NCI-H128 (cell line): Measurements from ENCODE around the gene JAK3.
"Not testable (repeated sequence)": the region's sequence is repeated elsewhere in the genome, so short reads cannot be mapped to it uniquely, and the experiment has no call there.

ENCODE experiments used
- DNase-seq: peaks from one replicate; lab custom pipeline; 2025; ENCODE audit not compliant: unreplicated experiment; lab: John Stamatoyannopoulos, UW

Gene JAK3

DNA sequence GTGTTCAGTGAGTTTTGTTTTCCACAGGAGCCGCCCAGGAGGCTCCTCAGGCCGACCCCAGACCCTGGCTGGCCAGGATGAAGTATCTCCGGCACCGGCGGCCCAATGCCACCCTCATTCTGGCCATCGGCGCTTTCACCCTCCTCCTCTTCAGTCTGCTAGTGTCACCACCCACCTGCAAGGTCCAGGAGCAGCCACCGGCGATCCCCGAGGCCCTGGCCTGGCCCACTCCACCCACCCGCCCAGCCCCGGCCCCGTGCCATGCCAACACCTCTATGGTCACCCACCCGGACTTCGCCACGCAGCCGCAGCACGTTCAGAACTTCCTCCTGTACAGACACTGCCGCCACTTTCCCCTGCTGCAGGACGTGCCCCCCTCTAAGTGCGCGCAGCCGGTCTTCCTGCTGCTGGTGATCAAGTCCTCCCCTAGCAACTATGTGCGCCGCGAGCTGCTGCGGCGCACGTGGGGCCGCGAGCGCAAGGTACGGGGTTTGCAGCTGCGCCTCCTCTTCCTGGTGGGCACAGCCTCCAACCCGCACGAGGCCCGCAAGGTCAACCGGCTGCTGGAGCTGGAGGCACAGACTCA lies 40.0 kb downstream of the JAK3 start:
- DNase-seq, result no peak

DNA sequence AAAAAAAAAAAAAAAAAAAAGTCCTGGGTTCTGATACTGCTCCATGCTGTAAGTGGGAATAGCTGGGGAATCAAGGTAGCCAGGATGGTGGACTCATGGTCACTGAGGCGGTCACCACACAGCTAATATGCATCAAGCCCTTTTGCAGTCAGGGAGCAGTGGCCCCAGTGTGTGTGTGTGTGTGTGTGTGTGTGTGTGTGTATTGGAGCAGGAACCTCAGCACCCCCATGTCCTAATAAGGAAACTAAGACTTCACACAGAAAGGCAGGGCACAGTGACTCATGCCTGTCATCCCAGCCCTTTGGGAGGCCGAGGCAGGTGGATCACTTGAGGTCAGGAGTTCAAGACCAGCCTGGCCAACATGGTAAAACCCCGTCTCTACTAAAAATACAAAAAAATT lies 40.8 kb downstream of the JAK3 start:
- no peak for DNase-seq

DNA sequence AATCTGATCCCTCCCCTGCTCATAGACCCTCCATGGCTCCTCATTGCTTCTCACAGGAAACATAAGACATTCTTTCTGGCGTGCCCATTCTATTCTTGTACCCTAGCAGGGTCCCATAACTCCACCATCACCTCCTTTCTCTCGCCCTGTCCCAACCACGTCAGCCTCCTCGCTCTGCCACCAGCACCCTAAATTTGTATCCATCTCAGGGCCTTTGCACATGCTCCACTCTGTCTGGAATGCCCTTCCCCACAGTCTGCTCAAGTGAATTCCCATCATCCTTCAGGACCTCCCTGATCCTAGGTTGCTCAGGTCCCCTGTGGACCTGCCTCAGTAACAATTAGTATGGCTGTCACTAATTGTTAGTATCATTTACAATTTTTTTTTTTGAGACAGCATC lies 42.4 kb downstream of the JAK3 start:
- DNase-seq, result no peak

DNA sequence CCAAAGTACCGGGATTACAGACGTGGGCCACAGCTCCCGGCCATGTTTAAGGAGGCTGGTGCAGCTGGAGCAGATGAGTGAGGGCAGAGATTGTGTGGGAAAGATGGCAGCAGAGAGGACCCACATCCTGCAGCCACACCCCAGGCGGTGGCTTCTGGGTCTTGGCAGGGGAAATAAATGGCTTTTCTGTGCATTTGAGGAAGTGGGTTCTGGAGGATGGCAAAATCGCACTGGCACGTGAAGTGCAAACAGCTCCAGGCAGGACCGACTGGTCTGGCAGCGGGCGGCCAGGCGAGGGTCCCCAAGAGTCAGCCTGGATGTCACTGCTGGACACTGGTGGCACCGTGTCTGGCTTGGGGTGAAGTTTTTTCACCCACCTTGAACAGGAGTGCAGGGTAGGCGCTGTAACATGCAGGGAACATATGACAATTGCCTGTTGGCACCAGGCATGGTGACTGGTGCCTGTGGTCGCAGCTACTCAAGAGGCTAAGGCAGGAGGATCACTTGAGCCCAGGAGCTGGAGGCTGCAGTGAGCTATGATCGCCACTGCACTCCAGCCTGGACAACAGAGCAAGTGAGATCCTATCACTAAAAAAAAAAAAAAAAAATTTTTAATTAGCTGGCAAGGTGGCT lies 44.4 kb downstream of the JAK3 start:
- no peak for DNase-seq

DNA sequence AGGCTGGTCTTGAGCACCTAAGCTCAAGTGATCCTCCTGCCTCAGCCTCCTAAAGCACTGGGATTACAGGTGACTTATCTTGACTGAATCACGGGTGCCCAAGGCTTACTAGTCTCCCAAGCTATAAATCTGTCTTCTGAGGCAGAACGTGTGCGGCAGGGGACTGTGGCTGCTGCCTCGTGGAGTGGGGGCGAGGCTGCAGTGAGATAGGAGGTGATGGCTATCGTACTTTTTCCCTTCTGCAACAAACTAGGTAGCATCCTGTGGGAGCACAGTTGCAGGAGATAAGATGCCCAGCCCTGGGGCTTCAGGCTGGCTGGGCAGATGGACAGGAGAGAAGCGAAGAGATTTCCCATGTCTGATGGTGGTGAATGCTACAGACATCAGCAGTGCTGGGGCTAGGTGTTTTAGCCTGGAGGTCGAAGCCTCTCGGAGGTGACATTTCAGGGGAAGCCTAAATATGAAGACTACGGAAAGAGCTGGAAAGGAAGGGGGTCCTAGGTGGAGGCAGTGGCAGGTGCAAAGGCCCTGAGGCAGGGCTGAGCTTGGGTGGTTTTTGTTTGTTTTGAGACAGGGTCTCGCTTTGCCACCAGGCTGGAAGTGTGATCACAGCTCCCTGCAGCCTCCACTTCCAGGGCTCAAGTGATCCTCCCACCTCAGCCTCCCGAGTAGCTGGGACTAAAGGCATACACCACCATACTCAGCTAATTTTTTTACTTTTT lies 45.5 kb downstream of the JAK3 start:
- no peak for DNase-seq

DNA sequence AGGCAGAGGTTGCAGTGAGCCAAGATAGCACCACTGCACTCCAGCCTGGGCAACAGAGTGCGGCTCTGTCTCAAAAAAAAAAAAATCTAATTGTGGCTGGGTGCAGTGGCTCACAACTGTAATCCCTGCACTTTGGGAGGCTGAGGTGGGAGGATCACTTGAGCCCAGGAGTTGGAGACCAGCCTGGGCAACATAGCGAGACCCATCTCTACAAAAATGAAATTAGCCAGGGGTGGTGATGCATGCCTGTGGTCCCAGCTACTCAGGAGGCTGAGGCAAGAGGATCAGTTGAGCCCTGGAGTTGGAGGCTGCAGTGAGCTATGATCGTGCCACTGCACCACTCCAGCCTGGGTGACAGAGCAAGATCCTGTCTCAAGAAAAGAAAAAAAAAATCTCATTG lies 49.2 kb downstream of the JAK3 start:
- not testable (repeated sequence) for DNase-seq

DNA sequence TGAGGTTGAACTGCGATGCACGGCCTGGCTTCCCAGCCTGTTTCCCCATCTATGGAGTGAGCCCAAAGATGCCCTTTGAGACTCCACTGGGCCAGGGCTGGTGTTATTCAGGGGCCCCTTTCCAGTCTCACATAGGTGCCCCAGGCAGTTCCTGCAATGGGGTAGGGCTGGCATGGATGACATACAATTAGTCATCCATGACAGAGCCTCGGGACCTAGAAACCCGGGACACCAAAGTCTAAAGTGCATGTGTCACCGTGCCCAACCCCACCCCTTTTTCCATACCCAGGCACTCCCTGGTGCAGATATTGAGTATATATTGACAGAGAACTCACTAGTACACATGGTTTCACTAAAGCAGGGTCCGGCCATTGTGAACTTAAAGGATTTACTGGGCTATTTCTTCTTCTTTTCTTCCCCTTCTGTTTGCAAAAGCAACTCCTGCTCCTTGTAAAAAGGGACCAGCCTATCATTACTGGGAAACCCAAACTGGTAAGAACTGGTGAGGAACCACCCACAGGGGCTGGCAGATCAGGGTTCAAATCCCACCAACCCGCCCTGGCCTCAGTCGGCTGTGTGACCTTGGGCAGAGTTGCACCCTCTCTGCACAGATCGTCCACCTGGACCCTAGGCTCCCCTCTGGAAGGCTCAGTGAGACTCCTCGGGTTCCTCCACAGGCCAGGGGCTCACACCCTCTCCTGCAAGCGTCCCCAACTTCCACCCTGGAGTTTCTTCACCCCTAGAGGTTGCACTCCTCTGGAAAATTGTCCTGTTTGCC lies 50.2 kb downstream of the JAK3 start:
- DNase-seq, result no peak

DNA sequence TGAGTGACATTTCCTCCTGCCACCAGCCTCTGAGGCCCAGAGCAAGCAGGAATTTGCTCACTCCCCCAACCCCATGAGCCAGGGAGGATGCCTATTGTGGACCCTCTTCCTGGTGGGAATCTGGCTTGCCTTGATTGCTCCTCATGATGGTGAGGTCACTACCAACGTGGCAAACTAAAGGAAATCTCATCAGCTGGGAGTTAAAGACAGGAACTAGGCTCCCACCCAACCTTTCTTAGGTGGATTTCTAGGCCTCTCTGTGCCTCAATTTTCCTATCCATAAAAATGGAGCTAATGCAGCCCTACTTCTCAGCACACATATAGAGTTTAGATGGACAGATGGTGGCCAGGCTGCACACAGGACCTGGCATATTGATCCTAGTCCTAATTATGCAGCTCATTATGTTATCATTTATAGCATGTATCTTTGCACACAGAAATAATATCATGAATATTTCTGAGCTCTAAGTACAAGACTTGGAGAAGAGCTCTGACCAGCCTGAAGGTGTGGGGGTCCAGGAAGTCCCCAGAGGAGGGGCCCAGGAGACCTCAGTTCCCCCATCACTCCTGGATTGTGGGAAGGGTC lies 50.9 kb downstream of the JAK3 start:
- no peak for DNase-seq

DNA sequence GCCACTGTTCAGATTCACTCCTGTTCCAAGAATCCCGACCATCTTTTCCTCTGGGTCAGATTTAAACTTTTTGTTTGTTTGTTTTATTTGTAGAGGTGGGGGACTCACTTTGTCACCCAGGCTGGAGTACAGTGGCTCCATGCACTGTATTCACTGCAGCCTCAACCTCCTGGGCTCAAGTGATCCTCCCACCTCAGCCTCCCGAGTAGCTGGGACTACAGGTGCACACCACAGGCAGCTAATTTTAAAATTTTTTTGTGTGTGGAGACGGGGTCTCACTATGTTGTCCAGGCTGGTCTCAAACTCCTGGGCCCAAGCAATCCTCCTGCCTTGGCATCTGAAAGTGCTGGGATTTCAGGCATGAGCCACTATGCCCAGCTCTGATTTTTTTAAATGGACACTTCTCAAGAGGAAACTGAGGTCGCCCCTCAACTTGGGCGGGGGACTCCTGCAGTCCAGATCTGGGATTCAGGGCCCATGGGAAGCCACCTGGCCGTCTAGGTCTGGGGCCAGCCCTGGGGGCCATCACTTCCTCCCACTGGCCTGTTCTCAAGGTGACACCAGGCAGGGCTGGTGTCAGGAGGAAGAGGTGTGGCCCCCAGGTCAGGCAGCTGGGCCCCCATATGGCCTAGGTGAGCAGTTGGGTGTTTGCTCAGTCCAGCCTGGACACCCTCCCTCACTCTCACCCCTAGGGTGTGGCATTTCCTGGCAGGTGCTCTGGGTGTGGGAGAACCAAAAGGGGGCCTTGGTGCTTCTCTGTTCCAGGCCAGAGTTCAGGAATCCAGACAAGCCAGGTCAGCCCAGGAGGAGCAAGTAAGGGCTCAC lies 51.6 kb downstream of the JAK3 start:
- DNase-seq, result no peak

DNA sequence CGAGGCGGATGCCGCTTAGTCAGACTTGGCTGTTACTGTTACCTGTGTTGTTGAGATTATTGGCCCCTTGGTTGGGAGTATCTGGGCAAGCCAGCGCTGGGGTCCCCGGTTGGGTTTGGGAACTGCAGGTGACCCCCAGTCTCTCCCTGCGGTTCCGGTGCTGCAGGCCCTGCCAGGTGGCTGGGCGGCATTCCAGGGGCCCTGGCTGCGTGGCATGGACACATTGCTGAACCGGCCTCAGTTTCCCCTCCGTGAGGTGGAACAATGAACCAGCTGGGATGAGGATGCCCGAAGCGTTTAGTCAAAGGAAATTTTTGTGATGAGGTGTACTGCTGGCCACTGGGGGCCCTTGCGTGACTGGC lies 52.3 kb downstream of the JAK3 start:
- no peak for DNase-seq

DNA sequence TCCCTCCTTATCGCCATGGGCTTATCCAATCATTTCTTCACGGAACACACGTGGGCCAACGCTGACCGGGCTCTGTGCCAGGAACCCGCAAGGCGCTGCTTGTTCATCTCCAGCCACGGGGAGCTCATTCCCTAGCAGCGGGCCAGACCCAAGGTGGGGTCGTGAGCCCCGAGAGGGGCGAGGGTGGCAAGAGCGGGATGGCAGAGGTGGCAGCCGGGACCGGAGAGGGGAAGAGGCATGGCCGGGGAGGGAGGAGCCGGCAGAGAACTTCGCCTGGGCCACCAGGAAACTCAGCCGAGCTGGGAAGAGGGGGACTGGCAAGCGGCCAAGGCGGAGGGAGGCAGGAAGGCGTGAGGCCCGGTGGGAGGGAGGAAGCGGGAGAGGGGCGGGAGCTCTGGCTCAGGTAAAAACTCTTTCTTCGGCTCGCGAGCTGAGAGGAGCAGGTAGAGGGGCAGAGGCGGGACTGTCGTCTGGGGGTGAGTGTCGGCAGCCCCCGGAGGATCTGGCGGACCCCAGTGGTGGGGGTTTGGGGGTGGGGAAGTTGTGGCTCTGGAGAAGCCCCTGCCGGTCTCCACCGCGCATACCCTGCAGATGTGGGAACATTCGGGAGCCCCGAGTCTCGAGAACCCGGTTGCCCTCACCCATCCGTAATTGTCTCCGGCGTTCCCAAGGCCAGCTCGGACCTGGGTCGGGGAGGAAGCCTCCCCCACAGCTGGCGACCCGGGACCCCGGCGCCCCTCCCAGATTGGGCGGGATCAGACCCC lies 52.9 kb downstream of the JAK3 start, which contains the start of gene B3GNT3:
B3GNT3 (plus strand) TSS at position 408 of the 764 bp plus-strand sequence. CDS start 12,670 bp downstream, outside the sequence.
- DNase-seq, result no peak

DNA sequence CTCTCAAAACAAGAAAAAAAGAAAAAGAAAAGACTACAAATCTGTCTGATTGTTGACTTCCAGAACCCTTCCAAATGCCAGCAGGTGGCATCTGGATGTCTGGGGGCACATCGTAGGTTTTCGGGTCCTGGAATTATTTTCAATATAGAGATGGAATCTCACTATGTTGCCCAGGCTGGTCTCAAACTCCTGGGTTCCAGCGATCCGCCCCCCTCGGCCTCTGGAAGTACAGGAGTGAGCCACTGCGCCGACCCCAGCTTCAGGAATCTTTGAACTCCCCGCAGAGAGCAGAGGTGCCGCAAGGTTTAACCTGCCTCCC lies 53.4 kb downstream of the JAK3 start:
- no peak for DNase-seq

DNA sequence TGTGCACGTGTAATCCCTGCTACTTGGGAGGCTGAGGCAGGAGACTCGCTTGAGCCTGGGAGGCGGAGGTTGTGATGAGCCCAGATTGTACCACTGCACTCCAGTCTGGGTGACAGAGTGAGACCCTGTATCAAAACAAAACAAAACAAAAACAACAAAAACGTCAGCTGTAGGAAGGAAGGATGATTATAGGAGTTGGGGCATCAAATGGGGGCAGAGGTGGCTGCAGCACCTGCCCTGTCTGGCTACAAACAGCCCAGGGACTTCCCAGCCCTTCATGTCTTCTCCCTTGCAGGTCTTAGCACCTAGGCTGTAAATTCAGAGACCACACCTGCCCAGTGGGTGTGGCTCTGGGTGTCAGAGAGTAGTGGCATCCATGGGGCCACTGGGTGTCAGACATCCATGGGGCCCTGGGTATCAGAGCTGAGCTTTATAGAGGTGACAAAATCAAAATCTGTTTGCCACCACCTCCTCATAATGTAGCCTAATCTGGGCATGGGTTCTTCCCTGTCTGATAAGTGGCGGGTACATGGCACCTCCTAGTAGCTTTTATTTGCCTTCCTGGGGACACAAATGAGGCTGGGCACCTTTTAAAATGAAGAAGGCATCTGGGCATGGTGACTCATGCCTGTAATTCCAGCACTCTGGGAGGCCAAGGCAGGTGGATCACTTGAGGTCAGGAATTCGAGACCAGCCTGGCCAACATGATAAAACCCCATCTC lies 57.6 kb downstream of the JAK3 start:
- no peak for DNase-seq

DNA sequence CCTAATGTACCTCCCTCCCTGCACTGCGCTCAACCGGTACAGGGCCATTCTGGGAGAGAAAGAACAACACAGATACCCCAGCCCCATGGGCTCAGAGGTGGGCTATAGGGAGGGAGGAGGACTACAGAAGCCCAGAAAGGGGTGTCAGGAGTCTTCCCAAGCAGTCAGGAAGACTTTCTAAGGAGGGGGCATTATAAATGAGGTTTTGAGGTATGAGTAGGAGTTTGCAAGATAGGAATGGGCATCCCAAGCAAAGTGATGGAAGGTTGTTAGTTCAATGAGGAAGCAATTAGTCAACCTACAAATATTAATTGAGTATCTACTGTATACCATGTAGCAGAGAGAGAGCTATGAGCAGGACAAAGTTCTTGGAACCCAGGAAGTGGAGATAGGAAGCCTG lies 59.1 kb downstream of the JAK3 start:
- no peak for DNase-seq

DNA sequence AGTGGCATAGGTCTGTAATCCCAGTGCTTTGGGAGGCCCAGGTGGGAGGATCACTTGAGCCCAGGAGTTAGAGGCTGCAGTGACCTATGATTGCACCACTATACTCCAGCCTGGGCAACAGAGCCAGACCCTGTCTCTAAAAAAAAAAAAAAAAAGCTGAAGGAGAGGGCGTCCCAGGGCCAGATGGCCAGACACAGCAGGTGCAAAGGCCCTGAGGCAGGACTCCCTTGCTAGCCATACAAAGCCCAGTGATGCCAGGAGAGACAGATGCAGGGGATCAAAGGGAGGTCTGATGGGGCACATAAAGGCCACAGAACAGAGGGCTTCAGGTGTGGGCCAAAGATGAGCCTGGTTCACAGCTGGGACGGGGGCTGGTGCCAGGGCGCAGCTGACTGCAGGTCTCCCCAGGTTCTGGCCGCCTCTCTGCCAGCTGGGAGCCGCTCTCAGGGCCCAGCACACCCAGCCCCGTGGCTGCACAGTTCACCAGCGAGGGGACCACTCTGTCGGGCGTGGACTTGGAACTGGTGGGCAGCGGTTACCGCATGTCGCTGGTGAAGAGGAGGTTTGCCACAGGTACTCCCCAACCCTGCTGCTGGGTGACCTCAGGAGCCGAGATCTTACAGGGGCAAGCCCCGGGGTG lies 60.4 kb downstream of the JAK3 start:
- no peak for DNase-seq

DNA sequence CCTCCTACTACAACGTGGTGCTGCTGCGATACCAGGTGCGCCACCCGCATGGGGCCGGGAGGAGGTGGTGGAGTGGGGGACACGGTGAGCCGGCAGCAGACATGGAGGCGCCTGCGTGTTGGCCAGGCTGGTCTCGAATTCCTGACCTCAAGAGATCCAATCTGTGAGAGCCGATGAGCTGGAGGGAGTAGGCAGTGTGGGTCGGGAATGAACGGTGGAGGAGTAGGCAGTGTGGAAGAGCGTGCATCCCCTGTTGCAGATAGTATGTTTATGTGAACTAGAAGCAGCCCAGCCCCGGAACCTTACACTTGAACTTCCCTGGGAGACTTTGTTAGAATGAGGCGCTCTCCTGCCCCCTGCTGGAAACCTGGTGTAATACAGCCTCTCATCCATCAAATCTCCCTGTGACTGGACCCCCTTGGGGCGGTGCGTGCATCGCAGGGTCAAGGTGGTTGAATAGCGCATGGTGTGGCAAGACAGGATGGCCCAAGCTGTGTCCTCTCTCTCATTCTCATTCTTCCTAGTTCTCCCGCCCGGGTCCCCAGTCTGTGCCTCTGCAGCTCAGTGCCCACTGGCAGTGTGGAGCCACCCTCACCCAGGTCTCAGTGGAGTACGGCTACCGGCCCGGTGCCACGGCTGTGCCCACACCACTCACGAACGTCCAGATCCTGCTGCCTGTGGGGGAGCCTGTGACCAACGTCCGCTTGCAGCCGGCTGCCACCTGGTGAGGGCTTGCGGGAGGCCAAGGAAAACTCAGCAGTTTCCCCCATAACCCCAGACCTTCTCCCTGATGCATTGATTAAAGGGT lies 63.4 kb downstream of the JAK3 start:
- peak; percentile 29 for DNase-seq

DNA sequence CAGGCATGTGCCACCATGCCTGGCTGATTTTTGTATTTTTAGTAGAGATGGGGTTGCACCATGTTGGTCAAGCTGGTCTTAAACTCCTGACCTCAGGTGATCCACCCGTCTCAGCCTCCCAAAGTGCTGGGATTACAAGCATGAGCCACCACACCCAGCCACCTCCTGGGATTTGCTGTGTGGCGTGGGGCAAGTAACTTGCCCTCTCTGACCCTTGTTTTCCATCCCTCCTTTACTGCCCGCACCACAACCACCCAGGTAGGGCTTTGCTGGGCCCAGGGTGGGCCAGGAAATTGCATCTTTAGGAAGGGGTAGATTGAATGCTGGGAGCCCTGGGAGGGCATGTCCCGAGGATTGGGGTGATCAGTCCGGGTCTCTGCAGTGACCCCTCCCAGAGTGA lies 64.1 kb downstream of the JAK3 start:
- not testable (repeated sequence) for DNase-seq

DNA sequence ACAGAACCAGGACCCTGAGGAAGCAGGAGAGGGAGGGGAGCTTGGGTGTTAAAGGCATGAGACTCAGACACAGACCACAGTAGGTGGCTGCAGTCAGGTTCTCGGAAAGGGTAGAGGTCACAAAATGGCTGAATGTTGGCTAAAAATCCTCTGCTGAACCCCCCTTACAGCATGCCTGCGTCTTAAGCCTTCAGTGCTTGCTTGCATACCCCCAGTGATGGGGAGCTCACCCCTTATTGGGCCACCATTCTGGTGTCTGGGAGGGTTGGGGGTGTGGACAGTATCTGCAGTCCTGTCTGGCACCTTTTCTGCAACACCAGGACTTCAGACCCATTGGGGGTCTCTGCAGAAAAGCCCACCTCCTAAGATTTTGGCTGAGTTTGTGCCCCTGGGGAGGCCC lies 67.0 kb downstream of the JAK3 start:
- DNase-seq, result no peak
